Common myeloid progenitor, CD34-positive (primary cell): Measurements from ENCODE around the gene CDK1.

ENCODE experiments used
- CTCF ChIA-PET: fragments of 350-600 bp; sonication (Branson Sonifier 250); formaldehyde crosslinking; loops from one replicate; lab custom pipeline; 2021; ENCODE audit warnings: antibody characterized with exemption; lab: Charles Lee
- POLR2A ChIA-PET: fragments of 350-600 bp; sonication (Branson Sonifier 250); formaldehyde crosslinking; loops from one replicate; lab custom pipeline; 2021; ENCODE audit warnings: antibody characterized with exemption; lab: Charles Lee
- DNase-seq, 3 donors: peaks; one replicate each; pipeline versions ENCODE4 v3.0.0 to v3.0.0-alpha.2; 2013
- H3K27ac ChIP-seq, 2 experiments: 1 replicate in 1 of 2; 2 replicates in 1 of 2; pipeline ENCODE4 v1.7.0; 2013; ENCODE audit warnings: inconsistent platforms in 2 of 2, low read length in 2 of 2, mild to moderate bottlenecking in 2 of 2, low read depth in 1 of 2, moderate library complexity in 1 of 2; ENCODE audit not compliant: severe bottlenecking in 2 of 2, insufficient read depth in 1 of 2, poor library complexity in 1 of 2
- H3K27me3 ChIP-seq, 5 experiments: replicated peaks in 2 of 5; 1 replicate in 3 of 5; 2 replicates in 2 of 5; pipeline versions ENCODE4 v1.6.1 to v1.7.0; 2013; ENCODE audit warnings: low read length in 4 of 5, mild to moderate bottlenecking in 2 of 5, moderate library complexity in 2 of 5, inconsistent platforms in 1 of 5; ENCODE audit not compliant: insufficient read depth in 5 of 5, control insufficient read depth in 4 of 5
- H3K36me3 ChIP-seq, 4 experiments: 1 replicate in 2 of 4; 2 replicates in 2 of 4; pipeline versions ENCODE4 v1.6.1 to v1.7.0; 2013; ENCODE audit warnings: low read length in 3 of 4, control low read depth in 1 of 4, mild to moderate bottlenecking in 1 of 4; ENCODE audit not compliant: control insufficient read depth in 4 of 4, insufficient read depth in 4 of 4
- H3K4me1 ChIP-seq, 4 experiments: 1 replicate in 3 of 4; 2 replicates in 1 of 4; pipeline versions ENCODE4 v1.6.1 to v1.7.1; 2013; ENCODE audit warnings: low read length in 3 of 4, mild to moderate bottlenecking in 3 of 4, control low read depth in 1 of 4, inconsistent platforms in 1 of 4, moderate library complexity in 1 of 4; ENCODE audit not compliant: control insufficient read depth in 4 of 4, insufficient read depth in 4 of 4; ENCODE audit errors: control extremely low read depth in 1 of 4
- H3K4me3 ChIP-seq, 7 experiments: 1 replicate in 4 of 7; 2 replicates in 3 of 7; pipeline versions ENCODE4 v1.5.1 to v1.7.0; 2013; ENCODE audit warnings: mild to moderate bottlenecking in 7 of 7, low read length in 6 of 7, moderate library complexity in 6 of 7, inconsistent platforms in 2 of 7, low read depth in 2 of 7, control low read depth in 1 of 7; ENCODE audit not compliant: insufficient read depth in 4 of 7, control insufficient read depth in 1 of 7; ENCODE audit errors: extremely low read depth in 1 of 7
- H3K9me3 ChIP-seq, 5 experiments: 1 replicate in 4 of 5; 2 replicates in 1 of 5; pipeline versions ENCODE4 v1.6.1 to v1.7.1; 2013; ENCODE audit warnings: low read length in 4 of 5, mild to moderate bottlenecking in 2 of 5, inconsistent platforms in 1 of 5, low read depth in 1 of 5, moderate library complexity in 1 of 5; ENCODE audit not compliant: control insufficient read depth in 4 of 5, insufficient read depth in 2 of 5; ENCODE audit errors: control extremely low read depth in 1 of 5
- whole genome bisulfite sequencing: methylation state at CpG from one replicate; pipeline ENCODE4 v1.1.5; 2013; ENCODE audit not compliant: insufficient coverage; 5-methylcytosine and 5-hydroxymethylcytosine counted together

Gene CDK1

DNA sequence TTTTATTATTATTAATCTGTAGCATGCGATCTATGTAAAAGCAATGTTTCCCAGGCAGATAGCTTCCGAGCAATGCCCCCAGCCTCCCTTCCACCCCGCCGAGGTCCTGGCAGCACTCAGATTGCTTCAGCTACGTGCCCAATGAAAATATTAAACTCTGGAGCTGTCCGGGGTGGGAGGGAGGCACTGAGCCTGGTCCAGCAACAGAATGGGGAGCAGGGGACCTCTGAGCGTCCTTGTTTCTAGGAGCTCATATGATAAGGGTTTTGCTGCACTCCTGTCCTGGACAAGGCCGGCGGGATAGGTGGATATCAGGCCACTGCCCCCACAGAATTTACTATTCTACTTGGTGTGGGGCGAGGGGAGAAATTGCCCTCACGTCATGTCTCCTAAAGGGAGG lies 44.5 kb upstream of the CDK1 start:
- H3K27ac ChIP-seq = no peak overlapping the region
- H3K36me3 ChIP-seq = no peaks in the 10 kb centered on the region
- no peak for DNase-seq
- CTCF ChIA-PET = interaction anchor here (1.0 kb wide), 1 partner anchor 36 kb away, joined by 3 read pairs; no protein-coding TSS in a partner anchor
- POLR2A ChIA-PET = no interaction called here
- peaks cover 0 to 32% (median 10%) of the 10 kb centered on the region in 5 experiments for H3K27me3 ChIP-seq
- peaks cover 0 to 22% (median 14%) of the 10 kb centered on the region in 4 experiments for H3K4me1 ChIP-seq
- H3K4me3 ChIP-seq = peak overlapping the region in 4 of 7 experiments; percentile 77 to 93 (median 84)
- H3K9me3 ChIP-seq = no peaks in the 10 kb centered on the region
- 89% methylated on average over 5 of the region's 11 CpGs for WGBS

DNA sequence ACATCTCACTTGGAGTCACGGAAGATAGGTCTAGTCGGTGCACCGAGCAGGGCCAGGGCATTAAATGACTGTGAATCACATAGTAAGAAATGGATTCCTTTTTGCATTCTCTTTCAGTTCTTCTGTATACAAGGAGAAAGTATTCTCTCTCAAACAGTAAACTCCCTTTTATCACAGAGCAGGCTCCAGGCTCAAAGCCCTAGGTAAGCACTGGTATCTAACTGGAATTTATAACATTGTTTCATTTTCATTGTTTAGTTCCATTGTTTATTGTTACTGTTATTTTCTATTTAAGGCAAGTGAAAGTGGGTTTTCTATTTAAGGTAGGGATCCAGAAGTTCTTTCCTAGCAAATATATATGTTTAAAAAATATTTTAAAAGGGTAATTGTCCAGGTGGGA lies 44.1 kb upstream of the CDK1 start:
- ChIA-PET POLR2A (no interaction called here), CTCF (interaction anchor here (1.0 kb wide), 1 partner anchor 35 kb away, joined by 3 read pairs; no protein-coding TSS in a partner anchor)
- 100% methylated on average over 3 of the region's 3 CpGs for WGBS
- H3K4me1 ChIP-seq = peaks cover 0 to 22% (median 14%) of the 10 kb centered on the region in 4 experiments
- no peak for DNase-seq
- peaks cover 0 to 32% (median 10%) of the 10 kb centered on the region in 5 experiments for H3K27me3 ChIP-seq
- no peak overlapping the region for H3K27ac ChIP-seq
- no peaks in the 10 kb centered on the region for H3K9me3 ChIP-seq
- no peaks in the 10 kb centered on the region for H3K36me3 ChIP-seq
- H3K4me3 ChIP-seq = no peak overlapping the region

DNA sequence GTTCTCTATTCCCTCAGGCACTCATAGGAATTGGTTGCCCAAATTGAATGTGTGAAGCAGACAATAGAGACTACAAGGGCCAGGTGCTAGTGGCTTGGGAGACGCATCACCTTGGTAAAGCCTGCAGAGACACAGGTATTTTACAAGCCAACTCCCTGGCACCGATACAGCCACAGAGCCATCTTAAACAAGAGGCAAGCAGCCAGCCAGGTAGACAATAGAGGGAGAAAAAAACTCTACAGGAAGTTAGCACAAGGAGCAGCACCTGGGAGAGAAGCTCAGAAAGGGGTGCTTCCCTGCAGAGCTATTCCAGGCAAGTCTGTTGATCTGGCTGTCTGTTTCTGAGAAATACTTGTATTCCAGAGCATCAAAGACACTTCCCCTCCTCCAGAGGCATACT lies 43.0 kb upstream of the CDK1 start:
- WGBS = no CpG with 5 or more reads among the region's 2 CpGs
- ChIA-PET CTCF (interaction anchor here (1.0 kb wide), 1 partner anchor 38 kb away, joined by 3 read pairs; no protein-coding TSS in a partner anchor), POLR2A (no interaction called here)
- DNase-seq = no peak
- Histone ChIP-seq H3K27me3 (peaks cover 0 to 32% (median 10%) of the 10 kb centered on the region in 5 experiments), H3K27ac (no peak overlapping the region), H3K4me3 (no peak overlapping the region), H3K9me3 (no peaks in the 10 kb centered on the region), H3K36me3 (no peaks in the 10 kb centered on the region), H3K4me1 (peaks cover 0 to 22% (median 14%) of the 10 kb centered on the region in 4 experiments)

DNA sequence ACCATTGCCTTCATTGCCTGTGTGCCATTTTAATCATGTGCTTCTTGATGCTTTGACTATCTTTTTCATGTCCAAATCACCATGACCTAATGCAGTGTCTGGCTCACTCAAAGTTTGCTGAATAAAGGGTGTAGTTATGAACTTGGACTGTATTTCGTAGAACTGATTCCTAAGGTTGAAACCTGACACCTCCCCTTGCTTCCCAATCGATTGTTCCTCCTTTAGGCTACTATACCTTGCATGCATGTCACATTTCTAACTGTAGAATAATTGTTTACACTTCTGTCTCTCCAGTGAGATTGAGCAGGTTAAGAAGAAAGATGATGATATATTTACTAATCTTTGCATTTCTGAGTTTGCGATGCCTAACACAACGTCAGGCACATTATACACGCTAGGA lies 41.0 kb upstream of the CDK1 start:
- H3K9me3 ChIP-seq = no peaks in the 10 kb centered on the region
- no peak overlapping the region for H3K4me3 ChIP-seq
- H3K4me1 ChIP-seq = peaks cover 0 to 15% (median 7%) of the 10 kb centered on the region in 4 experiments
- H3K27ac ChIP-seq = no peak overlapping the region
- POLR2A ChIA-PET = no interaction called here
- peaks cover 0 to 28% (median 10%) of the 10 kb centered on the region in 5 experiments for H3K27me3 ChIP-seq
- DNase-seq = no peak
- WGBS = 100% methylated on average over 3 of the region's 5 CpGs
- CTCF ChIA-PET = no interaction called here
- H3K36me3 ChIP-seq = no peaks in the 10 kb centered on the region

DNA sequence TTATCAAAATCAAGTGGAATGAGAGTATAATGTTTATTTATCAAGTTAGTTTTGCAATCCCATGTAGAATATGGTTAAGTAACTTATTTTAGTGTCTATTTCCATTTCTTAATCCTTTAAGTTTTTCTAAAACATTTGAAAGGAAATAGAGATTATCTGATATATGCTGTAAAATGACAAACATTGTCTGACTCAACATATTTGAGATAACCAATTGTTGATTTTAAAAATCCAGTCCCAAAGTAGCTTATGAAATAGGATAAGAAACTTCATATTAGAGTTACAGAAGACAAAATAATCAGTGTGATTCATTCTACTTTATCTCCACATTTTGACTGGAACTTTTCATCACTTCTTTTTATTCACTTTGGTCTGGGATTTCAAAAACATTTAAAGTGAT lies 38.7 kb upstream of the CDK1 start:
- ChIA-PET CTCF (no interaction called here), POLR2A (no interaction called here)
- no peak for DNase-seq
- Histone ChIP-seq H3K4me1 (no peaks in the 10 kb centered on the region), H3K9me3 (no peaks in the 10 kb centered on the region), H3K27ac (no peak overlapping the region), H3K27me3 (peaks cover 0 to 18% (median 4%) of the 10 kb centered on the region in 5 experiments), H3K4me3 (no peak overlapping the region), H3K36me3 (no peaks in the 10 kb centered on the region)

GRCh38 chr10:60742512-60742911 lies 35.8 kb upstream of the CDK1 start:
- 94% methylated on average over 3 of the region's 3 CpGs for WGBS
- POLR2A ChIA-PET = no interaction called here
- CTCF ChIA-PET = no interaction called here

GRCh38 chr10:60747817-60748469 lies 30.3 kb upstream of the CDK1 start:
- Histone ChIP-seq H3K36me3 (no peaks in the 10 kb centered on the region), H3K9me3 (no peaks in the 10 kb centered on the region), H3K4me1 (no peaks in the 10 kb centered on the region), H3K4me3 (no peak overlapping the region), H3K27me3 (no peaks in the 10 kb centered on the region), H3K27ac (no peak overlapping the region)
- CTCF ChIA-PET = interaction anchor here (0.7 kb wide), 1 partner anchor 506 kb away, joined by 3 read pairs; no protein-coding TSS in a partner anchor
- DNase-seq = no peak
- WGBS = 57% methylated on average over 1 of the region's 2 CpGs
- POLR2A ChIA-PET = interaction anchor here (0.5 kb wide), 1 partner anchor 305 kb away, joined by 3 read pairs; no protein-coding TSS in a partner anchor

More at GRCh38 chr10:60742512-60742911, 35.8 kb upstream of the CDK1 start:
- Histone ChIP-seq H3K4me1 (no peaks in the 10 kb centered on the region), H3K4me3 (no peak overlapping the region), H3K9me3 (no peaks in the 10 kb centered on the region), H3K36me3 (no peaks in the 10 kb centered on the region), H3K27ac (no peak overlapping the region), H3K27me3 (no peaks in the 10 kb centered on the region)
- no peak for DNase-seq
